ENCODE measurements around the gene CD83. TPM values are rescaled to one million over a fixed set of nuclear protein-coding genes. Genes with fewer than 3 reads are reported as not detected.

Gene CD83
- total RNA-seq, 1 experiment from 2014 or later, result 5.5 TPM

DNA sequence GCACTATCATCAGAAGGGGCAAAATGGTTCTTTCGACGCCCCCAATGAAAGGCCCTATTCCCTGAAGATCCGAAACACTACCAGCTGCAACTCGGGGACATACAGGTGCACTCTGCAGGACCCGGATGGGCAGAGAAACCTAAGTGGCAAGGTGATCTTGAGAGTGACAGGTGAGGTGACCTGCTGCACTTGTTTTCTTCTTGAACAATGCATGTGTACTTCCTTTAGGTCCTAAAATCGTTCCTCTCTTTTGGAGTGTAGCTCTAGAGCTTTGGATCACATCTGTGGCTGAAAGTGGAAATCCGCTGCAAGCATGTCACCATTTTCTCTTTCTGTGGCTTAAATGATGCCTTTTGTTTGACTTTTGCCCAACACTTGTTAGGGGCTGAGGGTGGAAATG lies 14.0 kb downstream of the CD83 start:
- no peak for DNase-seq (ENCODE audit: low spot score)
- no peaks in the 10 kb centered on the region; the same call in 1 of the 2 replicates for H3K27me3 Mint-ChIP-seq (ENCODE audit: low read depth)
- H3K4me3 Mint-ChIP-seq, result no peak overlapping the region
- H3K9me3 Mint-ChIP-seq, result no peaks in the 10 kb centered on the region
- ChIA-PET POLR2A (no interaction called here), CTCF (no interaction called here)
- peaks cover 30% of the 10 kb centered on the region for H3K4me1 Mint-ChIP-seq
- no peak for ATAC-seq
- peaks cover 11% of the 10 kb centered on the region for H3K36me3 Mint-ChIP-seq
- TF ChIP-seq ZSCAN18 (CRISPR knock-in tag; IDR thresholded peaks at IDR 0.05), result no peak
- TF ChIP-seq ZNF416 (CRISPR knock-in tag; IDR thresholded peaks at IDR 0.05), result no peak
- TF ChIP-seq, protein P1, sequence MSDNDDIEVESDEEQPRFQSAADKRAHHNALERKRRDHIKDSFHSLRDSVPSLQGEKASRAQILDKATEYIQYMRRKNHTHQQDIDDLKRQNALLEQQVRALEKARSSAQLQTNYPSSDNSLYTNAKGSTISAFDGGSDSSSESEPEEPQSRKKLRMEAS (CRISPR knock-in tag; IDR thresholded peaks at IDR 0.05), result no peak
- no peak for TF ChIP-seq ETV6 (CRISPR knock-in tag; IDR thresholded peaks at IDR 0.05)
- no peak for TF ChIP-seq ZMAT4 (CRISPR knock-in tag; IDR thresholded peaks at IDR 0.05)
- no peak for TF ChIP-seq JAZF1 (CRISPR knock-in tag; IDR thresholded peaks at IDR 0.05)
- no peak for TF ChIP-seq ZBTB21 (CRISPR knock-in tag; IDR thresholded peaks at IDR 0.05; ENCODE audit: borderline replicate concordance)
- no peak for TF ChIP-seq NR2C2 (CRISPR knock-in tag; IDR thresholded peaks at IDR 0.05)
- TF ChIP-seq ZNF219 (CRISPR knock-in tag; IDR thresholded peaks at IDR 0.05; ENCODE audit: borderline replicate concordance), result no peak
- TF ChIP-seq NR1H2 (CRISPR knock-in tag; IDR thresholded peaks at IDR 0.05), result no peak
- no peak for TF ChIP-seq TEAD4 (CRISPR knock-in tag; IDR thresholded peaks at IDR 0.05)
- TF ChIP-seq NFE2L1 (CRISPR knock-in tag; IDR thresholded peaks at IDR 0.05), result no peak
- TF ChIP-seq CREB1 (CRISPR knock-in tag; IDR thresholded peaks at IDR 0.05), result no peak
- TF ChIP-seq, protein P2, sequence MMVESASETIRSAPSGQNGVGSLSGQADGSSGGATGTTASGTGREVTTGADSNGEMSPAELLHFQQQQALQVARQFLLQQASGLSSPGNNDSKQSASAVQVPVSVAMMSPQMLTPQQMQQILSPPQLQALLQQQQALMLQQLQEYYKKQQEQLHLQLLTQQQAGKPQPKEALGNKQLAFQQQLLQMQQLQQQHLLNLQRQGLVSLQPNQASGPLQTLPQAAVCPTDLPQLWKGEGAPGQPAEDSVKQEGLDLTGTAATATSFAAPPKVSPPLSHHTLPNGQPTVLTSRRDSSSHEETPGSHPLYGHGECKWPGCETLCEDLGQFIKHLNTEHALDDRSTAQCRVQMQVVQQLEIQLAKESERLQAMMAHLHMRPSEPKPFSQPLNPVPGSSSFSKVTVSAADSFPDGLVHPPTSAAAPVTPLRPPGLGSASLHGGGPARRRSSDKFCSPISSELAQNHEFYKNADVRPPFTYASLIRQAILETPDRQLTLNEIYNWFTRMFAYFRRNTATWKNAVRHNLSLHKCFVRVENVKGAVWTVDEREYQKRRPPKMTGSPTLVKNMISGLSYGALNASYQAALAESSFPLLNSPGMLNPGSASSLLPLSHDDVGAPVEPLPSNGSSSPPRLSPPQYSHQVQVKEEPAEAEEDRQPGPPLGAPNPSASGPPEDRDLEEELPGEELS (CRISPR knock-in tag; IDR thresholded peaks at IDR 0.05), result no peak
- no peak overlapping the region for H3K27ac Mint-ChIP-seq

GRCh38 chr6:14132244-14132920 lies 14.8 kb downstream of the CD83 start:
- peaks cover 11% of the 10 kb centered on the region for H3K36me3 Mint-ChIP-seq
- H3K27me3 Mint-ChIP-seq (ENCODE audit: low read depth), result no peaks in the 10 kb centered on the region; the same call in 1 of the 2 replicates
- no peak for ATAC-seq
- ChIA-PET CTCF (no interaction called here), POLR2A (no interaction called here)
- no peak overlapping the region for H3K27ac Mint-ChIP-seq
- no peak for DNase-seq (ENCODE audit: low spot score)
- no peaks in the 10 kb centered on the region for H3K9me3 Mint-ChIP-seq
- H3K4me3 Mint-ChIP-seq, result no peak overlapping the region
- H3K4me1 Mint-ChIP-seq, result peaks cover 29% of the 10 kb centered on the region
- TF ChIP-seq FOXK1 (CRISPR knock-in tag; IDR thresholded peaks at IDR 0.05) (no peak), GTF2I (CRISPR knock-in tag; conservative IDR thresholded peaks at IDR 0.05) (no peak), USF1 (CRISPR knock-in tag; IDR thresholded peaks at IDR 0.05) (no peak), NR3C1 (CRISPR knock-in tag; conservative IDR thresholded peaks at IDR 0.05; ENCODE audit: low read depth) (no peak), ZNF232 (CRISPR knock-in tag; IDR thresholded peaks at IDR 0.05) (no peak), HMGXB4 (CRISPR knock-in tag; IDR thresholded peaks at IDR 0.05) (no peak), ZBTB21 (CRISPR knock-in tag; IDR thresholded peaks at IDR 0.05; ENCODE audit: borderline replicate concordance) (no peak), HMGA2 (CRISPR knock-in tag; IDR thresholded peaks at IDR 0.05) (no peak), STAT6 (CRISPR knock-in tag; conservative IDR thresholded peaks at IDR 0.05; ENCODE audit: low read depth) (no peak), ATF1 (CRISPR knock-in tag; IDR thresholded peaks at IDR 0.05) (no peak), TEAD4 (CRISPR knock-in tag; IDR thresholded peaks at IDR 0.05) (no peak), RORB (CRISPR knock-in tag; IDR thresholded peaks at IDR 0.05) (no peak)
- TF ChIP-seq, protein P3, sequence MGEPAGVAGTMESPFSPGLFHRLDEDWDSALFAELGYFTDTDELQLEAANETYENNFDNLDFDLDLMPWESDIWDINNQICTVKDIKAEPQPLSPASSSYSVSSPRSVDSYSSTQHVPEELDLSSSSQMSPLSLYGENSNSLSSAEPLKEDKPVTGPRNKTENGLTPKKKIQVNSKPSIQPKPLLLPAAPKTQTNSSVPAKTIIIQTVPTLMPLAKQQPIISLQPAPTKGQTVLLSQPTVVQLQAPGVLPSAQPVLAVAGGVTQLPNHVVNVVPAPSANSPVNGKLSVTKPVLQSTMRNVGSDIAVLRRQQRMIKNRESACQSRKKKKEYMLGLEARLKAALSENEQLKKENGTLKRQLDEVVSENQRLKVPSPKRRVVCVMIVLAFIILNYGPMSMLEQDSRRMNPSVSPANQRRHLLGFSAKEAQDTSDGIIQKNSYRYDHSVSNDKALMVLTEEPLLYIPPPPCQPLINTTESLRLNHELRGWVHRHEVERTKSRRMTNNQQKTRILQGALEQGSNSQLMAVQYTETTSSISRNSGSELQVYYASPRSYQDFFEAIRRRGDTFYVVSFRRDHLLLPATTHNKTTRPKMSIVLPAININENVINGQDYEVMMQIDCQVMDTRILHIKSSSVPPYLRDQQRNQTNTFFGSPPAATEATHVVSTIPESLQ (CRISPR knock-in tag; IDR thresholded peaks at IDR 0.05), result no peak

All from WTC11 (cell line).